ENCODE measurements around the gene S100A12.

The S100A12 gene

GRCh38 chr1:153397051-153397923, 21.9 kb upstream of the S100A12 start:
- no peak for DNase-seq (ENCODE audit: low spot score)

- no peak for DNase-seq (ENCODE audit: low spot score)
Observed at GRCh38 chr1:153396461-153396860, 21.0 kb upstream of the S100A12 start.

GRCh38 chr1:153395776-153396175, 20.4 kb upstream of the S100A12 start:
- DNase-seq (ENCODE audit: low spot score): no peak

DNA sequence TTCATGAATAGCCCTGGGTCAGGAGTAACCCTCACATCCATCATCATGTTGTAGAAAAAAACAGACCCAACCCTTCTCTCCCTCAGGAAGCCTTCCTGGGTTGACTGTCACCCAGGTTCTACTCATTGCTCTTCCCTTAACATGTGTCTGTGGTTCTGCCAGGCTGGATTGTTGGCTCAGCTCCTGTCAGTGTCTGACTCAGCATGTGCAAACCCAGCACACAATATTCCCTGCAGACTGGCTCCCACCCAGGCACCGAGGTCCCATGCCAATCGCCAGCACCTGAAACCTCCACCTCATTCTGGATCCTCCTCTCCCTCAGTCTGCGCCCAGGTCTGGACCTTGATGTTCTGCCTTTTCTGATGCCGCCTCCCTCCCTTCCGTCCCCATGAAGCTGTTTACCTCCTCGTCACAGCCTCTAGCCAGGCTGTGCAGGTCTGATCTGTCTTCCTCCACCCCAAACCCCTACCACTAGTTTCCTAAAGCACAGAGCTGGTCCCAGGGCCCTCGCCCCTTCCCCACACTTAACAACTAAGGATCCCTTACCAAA, 19.8 kb upstream of the S100A12 start:
- no peak for DNase-seq (ENCODE audit: low spot score)

- no peak for DNase-seq (ENCODE audit: low spot score)
Observed at GRCh38 chr1:153394391-153394790, 19.0 kb upstream of the S100A12 start.

DNA sequence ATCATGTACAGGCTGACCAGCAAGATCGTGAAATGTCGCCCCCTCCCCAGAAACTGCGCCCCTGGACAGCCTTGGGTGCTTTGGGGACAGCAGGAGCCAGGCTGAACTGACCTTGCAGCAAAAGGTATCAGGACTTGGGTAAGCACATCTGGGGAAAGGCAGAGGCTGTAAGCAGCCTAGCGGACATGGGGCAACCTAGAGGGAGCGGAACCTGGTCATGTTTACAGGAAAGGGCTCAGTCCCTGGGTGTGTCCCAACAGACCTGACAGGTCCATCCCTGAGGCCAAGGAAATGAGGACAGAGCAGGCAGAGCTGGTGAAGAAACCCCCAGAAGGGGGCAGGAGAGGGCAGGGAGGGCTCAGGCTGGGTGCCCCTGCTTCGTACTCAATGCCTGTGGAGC, 18.5 kb upstream of the S100A12 start:
- DNase-seq (ENCODE audit: low spot score): no peak

GRCh38 chr1:153392822-153393221, 17.4 kb upstream of the S100A12 start:
- no peak for DNase-seq (ENCODE audit: low spot score)

- no peak for DNase-seq (ENCODE audit: low spot score)
Observed at GRCh38 chr1:153392258-153392657, 16.8 kb upstream of the S100A12 start.

DNA sequence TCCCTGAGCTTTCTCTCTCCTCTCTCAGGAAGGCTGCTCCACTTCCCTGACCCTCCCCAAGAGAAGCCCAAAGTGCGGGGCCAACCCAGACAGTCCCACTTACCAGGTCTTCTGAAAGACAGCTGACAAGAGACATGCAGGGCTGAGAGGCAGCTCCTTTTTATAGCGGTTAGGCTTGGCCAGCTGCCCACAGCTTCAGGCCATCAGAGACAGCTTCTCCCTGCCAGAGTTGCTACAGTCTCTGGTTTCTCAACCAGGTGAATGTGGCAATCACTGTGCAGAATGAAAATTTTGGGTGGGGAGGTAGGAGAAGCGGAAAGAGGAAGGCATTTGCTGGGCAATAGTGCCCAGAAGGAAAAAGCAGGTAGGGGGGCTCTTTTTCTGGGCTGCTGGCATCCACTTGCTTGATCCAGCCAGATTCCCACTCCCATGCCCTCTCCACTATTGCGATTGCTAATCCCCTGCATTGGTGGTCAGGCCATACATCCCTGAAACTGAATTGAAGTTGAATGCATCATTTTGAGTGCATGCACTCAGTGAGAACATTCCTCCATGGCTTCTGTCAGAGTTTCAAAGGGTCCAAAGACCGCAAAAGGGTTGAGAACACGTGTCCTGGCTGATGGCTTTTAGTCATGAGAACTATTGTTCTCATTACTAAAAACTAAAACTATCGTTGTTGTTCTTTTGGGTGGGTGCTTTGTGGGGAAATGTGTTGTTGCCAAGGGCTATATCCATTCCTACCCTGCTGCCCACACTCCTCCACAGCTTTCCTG, 15.7 kb upstream of the S100A12 start, which contains the start of gene S100A8:
S100A8 (minus strand) TSS at position 136 of the 773 bp plus-strand sequence. CDS start 538 bp downstream, outside the sequence.
- DNase-seq (ENCODE audit: low spot score): no peak

GRCh38 chr1:153389973-153390879, 14.8 kb upstream of the S100A12 start:
- no peak for DNase-seq (ENCODE audit: low spot score)

DNA sequence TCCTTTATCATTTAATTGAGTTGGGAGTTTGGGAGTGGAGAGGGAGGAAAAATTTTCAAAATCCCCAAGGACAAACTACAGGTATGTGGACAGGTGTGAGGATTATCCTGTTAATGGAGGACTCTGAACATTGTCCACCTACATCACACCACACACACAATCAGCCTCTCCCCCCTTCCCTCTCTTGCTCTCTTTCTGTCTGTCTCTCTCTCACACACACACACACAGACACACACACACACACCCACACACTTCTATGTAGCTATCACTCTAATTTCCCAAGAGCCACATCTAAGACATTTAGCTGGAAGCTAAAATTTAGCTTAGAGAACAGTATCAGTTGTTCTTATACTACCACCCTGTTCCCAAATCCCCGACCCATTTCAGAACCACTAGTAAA, 14.0 kb upstream of the S100A12 start:
- DNase-seq (ENCODE audit: low spot score): no peak

GRCh38 chr1:153387785-153388184, 12.4 kb upstream of the S100A12 start:
- DNase-seq (ENCODE audit: low spot score): no peak

GRCh38 chr1:153387001-153387400, 11.6 kb upstream of the S100A12 start:
- no peak for DNase-seq (ENCODE audit: low spot score)

- DNase-seq (ENCODE audit: low spot score): no peak
Observed at GRCh38 chr1:153386500-153386901, 11.1 kb upstream of the S100A12 start.

DNA sequence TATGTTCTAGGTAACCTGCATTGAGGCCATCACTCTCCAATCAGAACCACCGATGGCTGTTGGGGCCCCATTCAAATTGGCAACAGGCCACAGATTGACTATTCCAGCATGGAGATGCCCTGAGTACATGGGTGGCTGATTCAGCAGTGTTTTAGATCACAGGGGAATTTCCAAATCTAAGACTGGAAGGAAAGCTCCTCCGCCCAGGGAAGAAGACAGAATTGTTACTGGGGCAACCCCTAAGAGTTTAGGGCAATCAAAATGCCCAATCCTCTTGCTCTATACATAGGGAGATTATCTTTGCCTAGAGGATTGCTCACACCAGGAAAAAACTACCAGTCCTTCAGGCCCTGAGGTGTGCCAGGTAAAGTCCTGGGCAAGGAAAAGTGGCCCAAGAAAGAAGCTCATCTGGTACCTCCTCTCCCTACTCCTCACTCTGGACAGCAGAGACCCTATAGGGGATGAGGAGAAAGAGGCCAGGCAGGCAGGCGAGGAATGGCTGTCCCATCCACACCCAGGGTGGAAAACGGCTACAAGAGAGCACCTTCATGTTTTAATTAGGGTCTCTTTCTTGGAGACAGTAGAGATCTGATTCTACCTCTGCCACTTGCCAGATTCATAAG, 9.6 kb upstream of the S100A12 start:
- no peak for DNase-seq (ENCODE audit: low spot score)

GRCh38 chr1:153380711-153381110, 5.3 kb upstream of the S100A12 start:
- no peak for DNase-seq (ENCODE audit: low spot score)

DNA sequence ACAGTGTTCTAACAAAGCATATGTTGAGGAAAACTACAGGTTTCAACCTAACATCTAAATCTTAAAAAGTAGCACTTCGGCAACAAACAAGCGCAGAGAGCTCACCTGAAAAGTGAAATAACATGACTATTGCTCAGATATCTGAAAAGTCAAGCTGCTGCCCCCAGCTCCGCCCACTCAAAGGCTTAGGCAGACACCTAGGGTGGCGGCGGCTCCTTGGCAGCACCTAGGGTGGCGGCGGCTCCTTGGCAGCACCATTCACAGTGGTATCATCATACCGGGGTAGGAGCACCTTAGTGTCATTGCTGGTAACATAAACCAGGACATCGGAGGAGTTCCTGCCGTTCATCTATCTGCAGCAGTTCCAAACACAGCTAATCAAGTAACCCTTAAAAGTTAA, 4.2 kb upstream of the S100A12 start:
- DNase-seq (ENCODE audit: low spot score): no peak

- DNase-seq (ENCODE audit: low spot score): no peak
Observed at GRCh38 chr1:153374071-153374470, 1.4 kb downstream of the S100A12 start.

DNA sequence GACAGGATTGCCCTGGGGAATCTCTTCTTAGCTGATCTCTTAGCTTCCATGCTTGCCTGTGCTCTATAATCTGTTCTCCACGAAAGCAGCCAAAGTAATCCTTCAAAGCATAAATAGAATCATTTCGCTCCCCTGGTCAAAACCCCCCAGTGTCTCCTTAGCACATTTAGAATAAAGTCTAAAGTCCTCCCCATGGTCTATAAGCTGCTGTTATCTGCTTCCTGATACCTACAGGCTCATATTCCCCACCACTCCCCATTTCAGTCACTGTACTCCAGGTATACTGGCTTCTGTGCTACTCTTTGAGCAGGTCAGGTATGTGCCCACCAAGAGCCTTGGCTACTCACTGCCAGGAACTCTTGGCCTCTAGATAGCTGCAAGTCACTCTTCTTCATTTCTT, 2.9 kb downstream of the S100A12 start:
- no peak for DNase-seq (ENCODE audit: low spot score)

DNA sequence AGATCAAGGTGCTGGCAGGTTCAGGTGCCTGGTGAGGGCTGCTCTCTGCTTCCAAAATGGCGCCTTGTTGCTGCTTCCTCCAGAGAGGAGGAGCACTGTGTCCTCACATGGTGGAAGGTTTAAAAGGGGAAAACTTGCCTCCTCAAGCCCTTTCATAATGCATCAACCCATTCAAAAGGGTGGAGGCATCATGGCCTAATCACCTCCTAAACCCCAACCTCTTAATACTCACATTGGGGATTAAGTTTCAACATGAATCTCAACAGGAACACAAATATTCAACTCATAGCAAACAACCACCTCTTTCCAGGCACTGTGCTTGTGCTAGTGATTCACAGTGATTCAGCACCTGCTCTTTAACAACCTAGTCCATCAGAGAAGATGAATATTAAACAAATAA, 4.2 kb downstream of the S100A12 start:
- DNase-seq (ENCODE audit: low spot score): no peak

DNA sequence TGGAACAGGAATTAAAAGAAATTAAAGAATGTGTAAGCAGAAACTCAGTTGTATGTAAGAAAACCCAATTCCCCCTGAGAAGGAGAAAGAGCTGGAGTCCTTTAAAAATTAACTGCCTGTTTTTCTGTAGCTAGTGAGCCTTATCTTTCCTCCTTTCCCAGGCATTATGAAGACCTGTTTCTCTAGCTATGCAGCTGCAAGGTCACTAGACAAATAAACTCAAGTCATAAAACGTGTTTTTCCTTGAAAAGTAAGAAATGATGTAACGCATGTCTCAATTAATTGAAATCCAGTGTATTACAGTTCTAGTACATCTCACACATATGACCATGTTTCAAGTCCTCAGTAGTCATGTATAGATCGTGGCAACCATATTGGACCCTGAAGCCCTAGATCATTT, 5.3 kb downstream of the S100A12 start:
- DNase-seq (ENCODE audit: low spot score): no peak

All from SW480 (cell line).